Brain microvascular endothelial cell (primary cell): ENCODE measurements around the gene NAA25.

Experiments
- DNase-seq: peaks from one replicate; pipeline ENCODE4 v3.0.0-alpha.2; 2020
- H3K27ac ChIP-seq: fragments of 250-450 bp; sonication (Bioruptor Pico); 2 replicates; pipeline ENCODE4 v1.5.1; 2020; ENCODE audit warnings: mild to moderate bottlenecking, moderate library complexity
- H3K27me3 ChIP-seq: fragments of 250-450 bp; sonication (Bioruptor Pico); replicated peaks from 2 replicates; pipeline ENCODE4 v1.5.1; 2020; ENCODE audit warnings: mild to moderate bottlenecking
- H3K36me3 ChIP-seq: fragments of 250-450 bp; sonication (Bioruptor Pico); replicated peaks from 2 replicates; pipeline ENCODE4 v1.5.1; 2020; ENCODE audit warnings: mild to moderate bottlenecking
- H3K4me3 ChIP-seq: 2 replicates; pipeline ENCODE4 v1.5.1; 2011; ENCODE audit warnings: low read depth, mild to moderate bottlenecking, control low read depth, low read length, moderate library complexity
- in situ Hi-C: cut with HindIII; loops from 2 replicates; pipeline ENCODE4 v1.10.0; 2017; ENCODE audit warnings: low sequenced_read_pairs, low pct_ligation_motif_present
- TF ChIP-seq, protein P1 (sequence below): IDR thresholded peaks from 2 replicates; pipeline ENCODE4 v1.5.1; 2011; ENCODE audit warnings: low read depth, mild to moderate bottlenecking, moderate library complexity, low read length, control low read depth, inconsistent platforms; ENCODE audit errors: missing control alignments

NAA25 gene

DNA sequence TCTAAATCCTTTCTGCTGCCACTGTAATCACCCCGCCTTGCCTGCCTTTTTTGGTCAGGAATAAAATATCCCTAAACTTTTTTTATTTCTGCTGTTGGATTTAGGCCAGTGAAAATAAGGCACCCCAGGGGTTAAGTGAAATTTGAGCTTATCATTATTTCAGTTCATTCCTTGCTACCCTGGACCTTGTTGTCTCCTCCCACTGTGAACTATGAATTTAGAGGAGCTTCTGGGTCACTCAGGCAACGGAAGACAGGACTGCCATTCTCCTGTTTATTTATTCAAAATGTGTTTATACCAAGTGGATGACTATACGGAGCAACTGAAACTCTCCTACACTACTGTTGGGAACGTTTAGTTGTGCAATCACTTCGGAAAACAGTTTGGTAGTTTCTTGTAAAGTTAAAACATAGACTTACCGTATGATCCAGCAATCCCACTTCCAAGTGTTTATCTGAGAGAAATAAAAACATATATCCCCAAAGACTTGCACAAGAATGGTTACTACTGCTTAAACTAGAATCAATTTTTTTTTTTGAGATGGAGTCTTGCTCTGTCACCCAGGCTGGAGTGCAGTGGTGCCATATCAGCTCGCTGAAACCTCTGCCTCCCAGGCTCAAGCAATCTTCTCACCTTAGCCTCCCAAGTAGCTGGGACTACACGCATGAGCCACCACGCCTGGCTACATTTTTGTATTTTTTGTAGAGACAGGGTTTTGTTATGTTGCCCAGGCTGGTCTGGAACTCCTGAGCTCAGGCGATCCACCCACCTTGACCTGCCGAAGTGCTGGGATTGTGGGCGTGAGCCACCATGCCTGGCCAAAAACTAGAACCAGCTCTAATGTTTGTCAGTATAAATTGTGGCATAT is 14.5 kb upstream of the NAA25 start:
- H3K27me3 ChIP-seq, result no peaks in the 10 kb centered on the region
- in situ Hi-C loops, result no loop called here
- peak; percentile 40 for DNase-seq
- TF ChIP-seq, protein P1, sequence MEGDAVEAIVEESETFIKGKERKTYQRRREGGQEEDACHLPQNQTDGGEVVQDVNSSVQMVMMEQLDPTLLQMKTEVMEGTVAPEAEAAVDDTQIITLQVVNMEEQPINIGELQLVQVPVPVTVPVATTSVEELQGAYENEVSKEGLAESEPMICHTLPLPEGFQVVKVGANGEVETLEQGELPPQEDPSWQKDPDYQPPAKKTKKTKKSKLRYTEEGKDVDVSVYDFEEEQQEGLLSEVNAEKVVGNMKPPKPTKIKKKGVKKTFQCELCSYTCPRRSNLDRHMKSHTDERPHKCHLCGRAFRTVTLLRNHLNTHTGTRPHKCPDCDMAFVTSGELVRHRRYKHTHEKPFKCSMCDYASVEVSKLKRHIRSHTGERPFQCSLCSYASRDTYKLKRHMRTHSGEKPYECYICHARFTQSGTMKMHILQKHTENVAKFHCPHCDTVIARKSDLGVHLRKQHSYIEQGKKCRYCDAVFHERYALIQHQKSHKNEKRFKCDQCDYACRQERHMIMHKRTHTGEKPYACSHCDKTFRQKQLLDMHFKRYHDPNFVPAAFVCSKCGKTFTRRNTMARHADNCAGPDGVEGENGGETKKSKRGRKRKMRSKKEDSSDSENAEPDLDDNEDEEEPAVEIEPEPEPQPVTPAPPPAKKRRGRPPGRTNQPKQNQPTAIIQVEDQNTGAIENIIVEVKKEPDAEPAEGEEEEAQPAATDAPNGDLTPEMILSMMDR, result no peak
- H3K27ac ChIP-seq, result peak overlapping the region; percentile 8
- H3K36me3 ChIP-seq, result no peaks in the 10 kb centered on the region
- no peak overlapping the region for H3K4me3 ChIP-seq

DNA sequence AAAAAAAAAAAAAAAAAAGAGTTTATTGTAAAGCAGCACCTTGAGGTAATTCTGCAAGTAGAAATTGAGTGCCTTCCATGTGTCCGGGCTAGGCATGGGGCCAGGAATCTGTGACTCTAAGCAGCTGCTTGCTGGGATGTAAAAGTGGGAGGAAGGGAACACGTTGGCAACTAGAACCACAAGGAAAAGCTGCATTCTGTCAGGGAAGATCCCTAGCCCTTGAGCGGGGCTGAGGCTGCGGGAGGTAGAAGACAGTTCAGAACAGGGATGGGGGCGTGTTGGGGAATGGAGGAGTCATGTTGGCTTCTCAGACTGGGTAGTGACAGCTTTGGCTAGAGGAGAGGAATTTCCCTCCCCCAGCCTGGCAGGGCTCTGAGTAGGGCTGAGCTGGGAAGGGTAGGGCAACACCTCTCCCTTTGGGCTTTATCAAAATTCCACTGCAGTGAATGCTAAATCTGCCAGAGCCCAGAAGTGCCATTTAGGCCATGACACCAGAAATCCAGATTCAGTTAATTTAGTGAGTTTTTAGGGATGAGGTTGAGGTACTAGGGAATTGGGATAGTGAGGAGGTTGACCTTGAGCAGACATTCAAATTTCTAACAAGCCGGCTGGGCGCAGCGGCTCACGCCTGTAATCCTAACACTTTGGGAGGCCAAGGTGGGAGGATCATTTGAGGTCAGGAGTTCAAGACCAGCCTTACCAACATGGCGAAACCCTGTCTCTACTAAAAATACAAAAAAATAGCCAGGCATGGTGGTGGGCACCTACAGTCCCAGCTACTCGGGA is 13.4 kb upstream of the NAA25 start:
- Histone ChIP-seq H3K36me3 (no peaks in the 10 kb centered on the region), H3K4me3 (no peak overlapping the region), H3K27ac (peak overlapping the region; percentile 3), H3K27me3 (no peaks in the 10 kb centered on the region)
- in situ Hi-C loops, result no loop called here
- TF ChIP-seq, protein P1, result no peak
- DNase-seq, result peak; percentile 43

DNA sequence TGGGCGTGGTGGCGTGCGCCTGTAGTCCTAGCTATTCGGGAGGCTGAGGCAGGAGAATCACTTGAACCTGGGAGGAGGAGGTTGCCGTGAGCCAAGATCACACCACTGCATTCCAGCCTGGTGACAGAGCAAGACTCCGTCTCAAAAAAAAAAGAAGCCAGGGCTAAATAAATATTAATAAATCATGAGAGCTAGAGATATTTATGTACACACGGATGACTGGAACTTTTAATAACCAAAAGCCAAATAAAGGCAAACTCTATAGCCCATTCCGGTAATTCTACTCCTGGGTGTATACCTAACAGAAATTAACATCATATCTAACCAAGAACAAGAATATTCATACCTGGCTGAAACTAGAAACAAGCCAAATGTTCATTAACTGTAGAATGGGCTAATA is 9.1 kb upstream of the NAA25 start:
- H3K4me3 ChIP-seq, result no peak overlapping the region
- no peaks in the 10 kb centered on the region for H3K27me3 ChIP-seq
- in situ Hi-C loops, result no loop called here
- H3K36me3 ChIP-seq, result no peaks in the 10 kb centered on the region
- H3K27ac ChIP-seq, result peak overlapping the region; percentile 71
- TF ChIP-seq, protein P1, result no peak
- peak; percentile 44 for DNase-seq

DNA sequence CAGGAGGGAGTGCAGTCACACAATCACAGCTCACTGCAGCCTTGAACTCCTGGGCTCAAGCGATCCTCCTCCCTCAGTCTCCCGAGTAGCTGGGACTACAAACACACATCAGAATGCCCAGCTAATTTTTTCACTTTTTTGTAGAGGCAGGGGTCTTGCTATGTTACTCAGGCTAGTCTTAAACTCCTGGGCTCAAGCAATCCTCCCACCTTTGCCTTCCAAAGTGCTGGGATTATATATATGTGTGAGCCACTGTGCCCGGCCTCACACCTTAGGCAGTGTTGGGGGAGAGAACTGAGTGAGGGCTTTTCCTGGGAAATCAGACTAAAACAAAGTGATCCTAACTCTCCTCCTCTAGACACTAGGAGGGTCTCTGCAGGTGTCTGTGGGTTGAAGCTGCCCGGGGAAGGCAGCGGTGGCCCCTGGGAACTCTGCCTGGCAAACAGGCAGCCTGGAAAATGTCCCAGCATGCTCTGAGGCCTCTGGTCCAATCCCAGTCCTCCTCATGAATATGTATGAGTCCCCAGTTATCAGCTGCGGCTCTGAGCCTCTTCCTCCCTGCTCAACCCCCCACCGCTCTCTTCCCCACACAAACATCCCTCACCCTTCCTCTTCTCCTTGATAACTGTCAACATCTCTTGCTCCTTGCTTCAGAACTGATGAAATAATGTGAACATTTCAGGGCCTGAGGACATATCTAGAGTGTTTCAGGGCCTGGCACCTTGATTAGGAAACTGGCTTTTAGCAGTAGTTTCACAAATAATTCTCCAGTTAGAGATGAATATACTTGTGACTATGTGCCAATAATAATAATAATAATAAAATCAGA is 7.9 kb upstream of the NAA25 start:
- peak overlapping the region; percentile 3 for H3K4me3 ChIP-seq
- peak; percentile 87 for DNase-seq
- TF ChIP-seq, protein P1, result no peak
- no peaks in the 10 kb centered on the region for H3K27me3 ChIP-seq
- H3K27ac ChIP-seq, result peak overlapping the region; percentile 71
- in situ Hi-C loops, result no loop called here
- no peaks in the 10 kb centered on the region for H3K36me3 ChIP-seq

DNA sequence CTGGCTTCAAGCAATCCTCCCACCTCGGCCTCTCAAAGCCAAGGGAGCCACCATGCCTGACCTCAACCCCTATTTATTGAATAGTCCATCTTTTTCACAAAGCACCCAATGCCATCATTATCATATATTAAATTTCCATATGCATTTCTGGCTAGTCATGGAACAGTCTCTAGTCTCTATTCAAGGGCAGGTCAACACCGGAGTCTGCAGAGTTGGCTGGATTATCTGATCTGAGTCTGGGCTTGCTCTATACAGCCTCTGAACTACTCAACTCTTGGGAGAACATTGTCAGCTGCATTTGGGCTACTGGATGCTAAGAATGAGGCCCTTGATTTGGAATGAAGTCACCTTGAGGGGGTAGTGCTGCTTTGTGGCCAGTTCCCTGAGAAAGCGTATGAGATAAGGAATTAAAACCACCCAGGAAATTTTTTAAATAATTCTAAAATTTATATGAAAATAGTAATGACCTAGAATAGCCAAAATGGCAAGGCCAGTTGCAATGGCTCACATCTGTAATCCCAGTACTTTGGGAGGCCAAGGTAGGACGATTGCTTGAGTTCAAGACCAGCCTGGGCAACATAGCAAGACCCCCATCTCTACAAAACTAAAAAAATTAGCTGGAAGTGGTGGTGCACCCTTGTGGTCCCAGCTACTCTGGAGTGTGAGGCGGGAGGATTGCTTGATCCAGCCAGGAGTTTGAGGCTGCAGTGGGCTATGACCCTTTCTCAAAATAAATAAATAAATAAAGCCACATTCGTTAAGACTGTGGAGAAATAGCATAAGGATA is 6.9 kb upstream of the NAA25 start:
- Histone ChIP-seq H3K27me3 (no peaks in the 10 kb centered on the region), H3K27ac (no peak overlapping the region), H3K4me3 (no peak overlapping the region), H3K36me3 (no peaks in the 10 kb centered on the region)
- TF ChIP-seq, protein P1, result no peak
- DNase-seq, result no peak
- in situ Hi-C loops, result no loop called here
